Ramos (cell line): ENCODE data around the gene ORAI2.

Experiments used
- in situ Hi-C: fragments of 300-500 bp; cut with MboI; formaldehyde crosslinking; loops from one replicate; pipeline ENCODE4 v1.14.3; 2022; ENCODE audit warnings: low sequenced_read_pairs; ENCODE audit not compliant: unreplicated experiment

ORAI2 gene

GRCh38 chr7:102433219-102434038 is at the start of gene ORAI2:
Gene ORAI2 (plus strand): TSS chr7:102433575. CDS start chr7:102438957, 5,382 bp downstream.
- in situ Hi-C loops = no loop called here

DNA sequence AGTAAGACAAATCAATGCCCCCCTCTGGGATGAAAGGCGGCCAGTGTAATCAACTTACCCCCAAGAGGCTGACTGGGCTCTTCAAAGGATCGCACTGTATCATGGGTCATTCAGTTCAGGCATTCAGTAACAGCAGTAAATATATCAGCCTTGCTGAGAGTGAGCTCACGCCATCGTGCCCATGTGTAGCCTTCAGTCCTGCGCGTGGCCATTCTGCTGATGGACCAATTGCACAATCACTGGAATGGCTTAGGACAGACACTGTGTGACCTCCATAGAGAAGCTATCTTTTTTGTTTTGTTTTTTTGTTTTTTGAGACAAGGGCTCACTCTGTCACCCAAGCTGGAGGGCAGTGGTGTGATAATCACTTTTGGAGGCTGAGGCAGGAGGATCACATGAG is 46.3 kb upstream of the ORAI2 start:
- in situ Hi-C loops = loop anchor here (5.0 kb wide), 1 partner anchor 850 kb away; no protein-coding TSS in a partner anchor

GRCh38 chr7:102389810-102390209 is 43.6 kb upstream of the ORAI2 start:
- in situ Hi-C loops = loop anchor here (5.0 kb wide), 2 partner anchors 108 to 853 kb away; no protein-coding TSS in a partner anchor

- in situ Hi-C loops = loop anchor here (5.0 kb wide), 1 partner anchor 109 kb away; no protein-coding TSS in a partner anchor
Measured at GRCh38 chr7:102390697-102391484, 42.5 kb upstream of the ORAI2 start.

- in situ Hi-C loops = loop anchor here (5.0 kb wide), 1 partner anchor 110 kb away; no protein-coding TSS in a partner anchor
Measured at GRCh38 chr7:102392330-102392729, 41.0 kb upstream of the ORAI2 start.

GRCh38 chr7:102393467-102393866 is 39.9 kb upstream of the ORAI2 start:
- in situ Hi-C loops = loop anchor here (5.0 kb wide), 1 partner anchor 111 kb away; no protein-coding TSS in a partner anchor

DNA sequence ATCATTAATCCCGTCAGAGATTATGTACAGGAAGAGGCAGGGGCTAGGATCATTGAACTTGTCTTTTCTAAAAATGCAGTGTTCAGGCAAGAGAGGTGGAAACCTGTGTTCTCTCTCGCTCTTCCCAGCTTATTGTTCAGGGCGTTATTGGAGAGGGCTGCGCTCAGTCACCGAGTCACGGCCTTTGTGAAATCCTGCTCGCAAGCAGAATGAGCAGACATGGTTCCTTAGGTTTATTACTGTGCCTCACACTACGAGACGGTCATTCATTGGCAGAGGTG is 37.8 kb upstream of the ORAI2 start:
- in situ Hi-C loops = no loop called here

GRCh38 chr7:102395873-102396709 is 37.3 kb upstream of the ORAI2 start, which contains the start of gene PRKRIP1:
Gene PRKRIP1 (plus strand): TSS chr7:102396363. CDS start chr7:102396412, 49 bp downstream.
- in situ Hi-C loops = no loop called here

DNA sequence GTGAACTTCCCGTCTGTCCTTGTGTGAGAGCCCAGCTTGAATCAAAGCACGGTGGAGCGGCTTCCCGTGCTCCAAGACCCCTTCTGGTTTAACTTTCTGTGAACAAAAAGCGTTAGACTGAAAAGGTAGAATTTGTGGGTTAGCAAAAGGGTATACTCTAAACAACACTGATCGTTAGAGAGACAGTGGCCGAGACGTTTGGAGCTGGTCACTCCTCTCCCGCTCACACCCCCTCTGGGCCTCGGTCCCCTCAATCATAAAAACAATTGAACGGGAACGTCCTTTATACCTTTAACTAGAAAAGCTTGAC is 36.7 kb upstream of the ORAI2 start:
- in situ Hi-C loops = no loop called here

- in situ Hi-C loops = no loop called here
Measured at GRCh38 chr7:102398543-102398942, 34.8 kb upstream of the ORAI2 start.

DNA sequence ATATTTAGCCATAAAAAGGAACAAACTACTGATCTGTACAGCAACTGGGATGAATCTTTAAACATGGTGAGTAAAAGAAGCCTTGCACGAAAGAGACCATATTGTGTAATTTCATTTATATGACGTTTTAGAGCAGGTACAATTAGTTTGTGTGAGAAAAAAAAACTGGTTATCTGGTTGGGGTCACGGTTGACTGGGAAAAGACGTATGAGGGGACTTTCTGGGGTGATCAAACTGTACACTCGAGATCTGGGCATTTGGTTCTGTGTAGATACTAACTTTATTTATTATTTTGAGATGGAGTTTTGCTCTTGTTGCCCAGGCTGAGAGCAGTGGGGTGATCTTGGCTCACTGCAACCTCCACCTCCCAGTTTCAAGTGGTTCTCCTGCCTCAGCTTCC is 33.0 kb upstream of the ORAI2 start:
- in situ Hi-C loops = no loop called here

DNA sequence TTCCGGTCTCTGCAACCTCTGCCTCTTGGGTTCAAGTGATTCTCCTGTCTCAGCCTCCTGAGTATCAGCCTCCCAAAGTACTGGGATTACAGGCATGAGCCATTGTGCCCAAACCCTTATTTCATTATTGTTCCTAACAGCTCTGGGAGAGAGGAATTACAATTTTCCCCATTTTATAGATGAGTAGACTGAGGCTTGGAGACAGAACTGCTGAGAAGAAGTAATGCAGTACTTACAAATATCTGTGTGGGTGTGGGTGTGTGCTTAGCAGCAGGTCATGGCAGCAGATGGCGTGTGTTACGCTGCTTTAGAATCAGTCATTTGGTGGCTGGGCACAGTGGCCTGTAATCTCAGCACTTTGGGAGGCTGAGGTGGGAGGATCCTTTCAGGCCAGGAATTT is 29.8 kb upstream of the ORAI2 start:
- in situ Hi-C loops = no loop called here

DNA sequence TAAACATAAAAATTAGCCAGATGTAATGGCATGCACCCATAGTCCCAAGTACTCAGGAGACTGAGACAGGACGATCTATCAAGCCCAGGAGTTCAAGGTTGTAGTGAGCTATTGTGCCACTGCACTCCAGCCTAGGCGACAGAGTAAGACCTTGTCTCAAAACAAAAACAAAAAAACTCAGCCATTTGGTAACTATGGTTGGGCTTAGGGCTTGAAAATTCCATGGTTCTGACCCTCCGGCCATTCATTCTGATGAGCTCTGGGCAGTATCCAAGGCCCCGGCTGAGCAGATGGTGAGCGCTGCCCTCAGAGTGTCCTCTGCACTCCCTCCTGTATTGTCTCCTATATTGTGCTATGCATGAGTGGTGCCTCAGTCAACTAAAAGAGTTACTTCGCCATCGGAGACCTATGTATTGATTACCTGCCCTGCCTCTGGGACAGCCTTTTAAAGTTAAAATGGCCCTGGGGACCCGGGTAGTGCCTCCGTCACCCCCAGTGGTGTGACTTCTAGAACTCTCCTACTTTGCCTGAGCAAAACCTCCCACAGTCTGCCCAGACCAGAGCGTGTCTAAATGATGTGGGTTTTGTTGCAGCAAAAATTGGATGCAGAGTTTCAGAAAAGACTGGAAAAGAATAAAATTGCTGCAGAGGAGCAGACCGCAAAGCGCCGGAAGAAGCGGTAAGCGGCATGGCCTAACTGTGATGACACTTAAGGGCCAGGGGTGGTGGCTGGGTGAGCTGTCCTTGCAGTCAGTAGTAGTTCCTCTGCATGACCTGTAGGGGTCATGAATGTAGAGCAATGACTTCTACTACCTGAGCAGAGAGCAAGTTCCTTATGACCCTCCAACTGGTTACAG is 29.1 kb upstream of the ORAI2 start:
- in situ Hi-C loops = no loop called here

GRCh38 chr7:102404862-102405188 is 28.6 kb upstream of the ORAI2 start:
- in situ Hi-C loops = loop anchor here (5.0 kb wide), 1 partner anchor 42 kb away; no protein-coding TSS in a partner anchor

DNA sequence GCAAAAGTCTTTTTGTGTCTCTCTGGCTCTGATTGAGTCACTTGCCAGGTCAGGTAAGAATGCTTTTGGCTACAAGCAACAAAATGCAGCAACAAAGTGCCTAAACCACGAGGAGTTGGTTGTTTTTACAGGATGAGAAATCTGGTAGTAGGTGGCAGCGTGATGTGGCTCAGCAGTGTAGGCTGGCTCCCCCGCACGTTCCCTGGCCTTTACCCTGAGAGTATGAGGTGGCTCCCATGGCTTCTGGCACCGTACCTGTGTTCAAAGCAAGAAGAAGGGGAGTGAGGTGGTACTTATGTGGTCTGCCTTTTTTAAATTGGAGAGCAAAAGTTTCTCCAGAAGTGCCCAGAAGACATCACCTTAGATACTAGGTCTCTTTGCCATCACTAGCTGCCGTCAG is 25.5 kb upstream of the ORAI2 start:
- in situ Hi-C loops = loop anchor here (5.0 kb wide), 1 partner anchor 39 kb away; no protein-coding TSS in a partner anchor

DNA sequence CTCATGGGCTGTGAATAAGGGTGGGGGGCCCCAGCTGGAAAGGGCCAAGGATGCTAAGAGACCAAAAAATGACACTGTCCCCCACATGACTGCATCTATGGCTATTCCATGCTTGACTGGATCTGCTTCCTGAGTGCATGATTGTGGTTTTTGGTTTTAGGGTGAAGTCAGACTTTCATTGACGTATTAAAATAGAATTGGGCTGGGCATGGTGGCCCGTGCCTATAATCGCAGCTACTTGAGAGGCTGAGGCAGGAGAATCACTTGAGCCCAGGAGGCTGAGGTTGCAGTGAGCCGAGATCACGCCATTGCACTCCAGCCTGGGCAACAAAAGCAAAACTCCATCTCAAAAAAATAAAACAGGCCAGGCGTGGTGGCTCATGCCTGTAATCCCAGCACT is 24.8 kb upstream of the ORAI2 start:
- in situ Hi-C loops = loop anchor here (5.0 kb wide), 1 partner anchor 39 kb away; no protein-coding TSS in a partner anchor

DNA sequence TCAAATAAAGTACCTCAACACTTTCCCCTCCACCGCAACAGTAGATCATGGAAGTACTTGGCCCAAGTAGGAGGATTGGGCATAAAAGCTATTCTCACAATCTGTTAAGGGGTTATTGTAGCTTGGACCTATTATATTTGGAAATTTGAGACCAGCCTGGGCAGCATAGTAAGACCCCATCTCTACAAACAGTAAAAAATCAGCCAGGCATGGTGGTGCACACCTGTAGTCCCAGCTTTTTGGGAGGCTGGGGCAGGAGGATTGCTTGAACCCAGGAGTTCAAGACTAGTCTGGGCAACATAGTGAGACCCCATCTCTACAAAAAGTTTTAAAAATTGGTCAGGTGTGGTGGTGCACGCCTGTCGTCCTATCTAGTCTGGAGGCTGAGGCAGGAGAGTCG is 24.0 kb upstream of the ORAI2 start:
- in situ Hi-C loops = loop anchor here (5.0 kb wide), 1 partner anchor 38 kb away; no protein-coding TSS in a partner anchor

DNA sequence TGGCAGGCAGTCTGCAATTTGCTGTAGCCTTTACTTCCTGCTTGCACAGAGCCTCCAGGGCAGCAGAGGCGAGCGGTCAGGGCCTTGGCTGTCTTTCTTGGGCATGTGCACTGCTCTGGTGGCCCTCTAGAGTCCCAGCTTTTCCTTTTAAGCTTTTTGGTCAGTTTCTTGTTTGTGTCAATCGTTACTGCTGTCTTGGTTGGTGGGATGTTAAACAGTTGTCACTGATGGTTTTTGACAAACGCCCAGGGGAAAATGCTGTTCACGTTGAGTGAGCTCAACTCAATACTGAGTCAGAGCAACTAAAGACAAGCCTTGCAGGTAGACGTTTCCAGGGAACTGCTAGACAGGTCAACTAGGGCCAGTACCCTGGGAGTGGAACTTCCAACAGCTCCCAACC is 23.3 kb upstream of the ORAI2 start:
- in situ Hi-C loops = no loop called here

GRCh38 chr7:102410918-102411317 is 22.5 kb upstream of the ORAI2 start:
- in situ Hi-C loops = no loop called here
